GM23338 (cell line): Measurements from ENCODE around the gene BEST1. TPM values are rescaled to one million over a fixed set of nuclear protein-coding genes. Genes with fewer than 3 reads are reported as not detected.

Experiments used
- ATAC-seq: fragments of 200-7000 bp; cut with Tn5 transposase; 3 replicates; pipeline ENCODE4 v1.9.1; 2020
- DNase-seq: peaks from one replicate; pipeline ENCODE4 v3.0.0-alpha.2; 2015; ENCODE audit warnings: low spot score
- H2AFZ ChIP-seq: fragments of 200-600 bp; sonication (generic); 2 replicates; pipeline ENCODE4 v1.8.0; 2016; ENCODE audit warnings: antibody characterized with exemption, mild to moderate bottlenecking, moderate library complexity
- H3F3A ChIP-seq: fragments of 200-600 bp; sonication (generic); replicated peaks from 2 replicates; pipeline ENCODE4 v1.8.0; 2017; ENCODE audit warnings: antibody characterized with exemption, mixed run types, low read depth
- H3K27ac ChIP-seq: fragments of 200-600 bp; sonication (generic); 2 replicates; pipeline ENCODE4 v1.6.1; 2016; ENCODE audit warnings: low read depth
- H3K27me3 ChIP-seq: fragments of 200-600 bp; sonication (generic); 2 replicates; pipeline ENCODE4 v1.8.0; 2016; ENCODE audit warnings: mild to moderate bottlenecking, mixed run types, moderate library complexity; ENCODE audit not compliant: insufficient read depth
- H3K36me3 ChIP-seq: fragments of 200-600 bp; sonication (generic); 2 replicates; pipeline ENCODE4 v1.8.0; 2016; ENCODE audit warnings: mild to moderate bottlenecking; ENCODE audit not compliant: insufficient read depth
- H3K4me1 ChIP-seq: fragments of 200-600 bp; sonication (generic); 2 replicates; pipeline ENCODE4 v1.8.0; 2016; ENCODE audit warnings: mild to moderate bottlenecking, moderate library complexity; ENCODE audit not compliant: insufficient read depth
- H3K4me2 ChIP-seq: fragments of 200-600 bp; sonication (generic); 2 replicates; pipeline ENCODE4 v1.7.1; 2017; ENCODE audit warnings: mixed run types
- H3K4me3 ChIP-seq: fragments of 200-600 bp; sonication (generic); 2 replicates; pipeline ENCODE4 v1.6.1; 2016; ENCODE audit warnings: mixed run types
- H3K79me2 ChIP-seq: fragments of 200-600 bp; sonication (generic); replicated peaks from 2 replicates; pipeline ENCODE4 v1.8.0; 2017; ENCODE audit warnings: mild to moderate bottlenecking; ENCODE audit not compliant: insufficient read depth
- H3K9me2 ChIP-seq: fragments of 200-600 bp; sonication (generic); 2 replicates; pipeline ENCODE4 v1.8.0; 2017; ENCODE audit not compliant: insufficient read depth
- H4K20me1 ChIP-seq: fragments of 200-600 bp; sonication (generic); replicated peaks from 2 replicates; pipeline ENCODE4 v1.8.0; 2017; ENCODE audit warnings: mild to moderate bottlenecking; ENCODE audit not compliant: insufficient read depth
- H3K27ac Mint-ChIP-seq: 2 replicates; pipeline ENCODE4 v1.8.0; 2020; ENCODE audit warnings: inconsistent platforms, mild to moderate bottlenecking, moderate library complexity, mixed read lengths
- H3K27me3 Mint-ChIP-seq: 3 replicates; pipeline ENCODE4 v1.8.0; 2022; ENCODE audit warnings: low read depth, mild to moderate bottlenecking, moderate library complexity, mixed read lengths, inconsistent platforms; ENCODE audit not compliant: insufficient read depth, poor library complexity
- H3K36me3 Mint-ChIP-seq: 3 replicates; pipeline ENCODE4 v1.8.0; 2021; ENCODE audit warnings: low read depth, mild to moderate bottlenecking, inconsistent platforms, moderate library complexity, mixed read lengths
- H3K4me1 Mint-ChIP-seq: 3 replicates; pipeline ENCODE4 v1.8.0; 2020; ENCODE audit warnings: mild to moderate bottlenecking, inconsistent platforms, mixed read lengths
- H3K4me3 Mint-ChIP-seq: 3 replicates; pipeline ENCODE4 v1.8.0; 2021; ENCODE audit warnings: moderate library complexity, mild to moderate bottlenecking, inconsistent platforms, mixed read lengths
- H3K9me3 Mint-ChIP-seq: 3 replicates; pipeline ENCODE4 v1.8.0; 2020; ENCODE audit warnings: moderate library complexity, mild to moderate bottlenecking, inconsistent platforms, mixed read lengths
- CREB1 ChIP-seq: fragments of 250-450 bp; sonication (Bioruptor Pico); IDR thresholded peaks from 2 replicates; pipeline ENCODE4 v1.5.0; 2020; ENCODE audit warnings: low read depth, mild to moderate bottlenecking, moderate library complexity
- EZH2 ChIP-seq: fragments of 200-600 bp; sonication (generic); IDR thresholded peaks from one replicate; pipeline ENCODE4 v1.8.0; 2017; ENCODE audit warnings: antibody characterized with exemption, mild to moderate bottlenecking, low read depth; ENCODE audit not compliant: unreplicated experiment
- POLR2AphosphoS5 ChIP-seq: IDR thresholded peaks from 2 replicates; pipeline ENCODE4 v1.6.1; 2016; ENCODE audit warnings: antibody characterized with exemption, low read depth
- polyA plus RNA-seq: library from polyadenylated mRNA; unstranded; fragments of >200 nt; fragmentation: Nextera tagmentation; extraction: Ambion mirVana; gene quantifications from 2 replicates; pipeline ENCODE4 v1.2.1, GENCODE V29; 2016
- total RNA-seq: library from RNA; depleted of rRNA; stranded (reverse); fragments of >200 nt; shearing (Covaris generic); gene quantifications from 2 replicates; pipeline ENCODE4 v1.2.3, GENCODE V29; 2014
- TF ChIP-seq, protein P1 (sequence below): IDR thresholded peaks from one replicate; pipeline ENCODE4 v1.6.1; 2018; ENCODE audit warnings: antibody characterized with exemption; ENCODE audit not compliant: unreplicated experiment
- TF ChIP-seq, protein P2 (sequence below): IDR thresholded peaks from 2 replicates; pipeline ENCODE4 v1.6.1; 2016; ENCODE audit warnings: antibody characterized with exemption

Gene BEST1
- total and polyA plus RNA-seq, 2 experiments from 2014 or later, result 0.35 to 0.44 TPM

DNA sequence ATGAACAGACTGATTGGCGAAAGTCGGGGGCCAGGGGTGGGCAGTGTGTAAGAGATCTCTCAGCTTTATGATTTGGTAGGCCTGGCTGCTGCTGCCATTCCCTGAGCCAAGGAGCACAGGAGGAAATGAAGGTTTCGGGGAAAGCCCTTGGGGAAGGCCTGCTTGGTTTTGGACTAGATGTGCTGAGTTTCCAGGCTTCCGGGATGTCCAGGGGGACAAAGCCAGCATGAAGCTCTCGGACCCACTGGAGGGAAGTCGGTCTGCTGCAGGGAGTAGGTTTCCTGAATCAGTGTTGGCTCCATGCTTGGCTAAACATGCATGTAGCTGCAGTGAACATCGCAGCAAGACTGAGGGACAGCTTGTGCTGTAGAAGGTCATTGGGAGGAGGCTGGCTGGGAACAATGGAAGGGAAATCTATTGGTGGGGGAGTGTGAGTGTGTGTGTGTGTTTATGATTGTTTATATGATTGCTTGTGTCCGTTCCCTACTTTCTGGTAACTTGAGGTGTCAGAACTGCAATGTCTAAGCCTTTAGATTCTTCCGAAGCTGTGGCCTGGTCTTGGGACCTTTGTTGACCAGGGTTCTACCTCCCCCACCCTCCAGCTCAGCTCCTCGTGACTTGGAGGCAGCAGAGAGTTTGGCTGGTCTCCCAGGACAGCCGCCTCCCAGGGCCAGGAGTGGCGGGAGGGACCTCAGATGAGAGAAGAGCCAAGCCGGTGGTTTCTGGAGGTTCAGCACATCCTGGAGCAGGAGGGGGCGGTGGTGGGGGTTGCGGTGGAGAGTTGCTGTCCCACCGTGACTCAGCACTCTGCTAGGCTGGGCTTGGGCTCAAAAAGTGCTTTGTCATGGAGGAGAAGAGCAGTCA, 21.3 kb downstream of the BEST1 start:
- peaks cover 49% of the 10 kb centered on the region for H3K4me1 Mint-ChIP-seq
- peak overlapping the region; percentile 1; the same call in 1 of the 3 replicates for H3K4me3 Mint-ChIP-seq
- peaks cover 39% of the 10 kb centered on the region for H3K4me1 ChIP-seq
- H3K9me2 ChIP-seq, result 0 out of 2 replicates have a peak, but pooled peaks cover 4% of the 10 kb centered on the region
- H3K27ac ChIP-seq, result peak overlapping the region; percentile 90
- peak overlapping the region; percentile 25; the same call in 1 of the 2 replicates for H3K4me3 ChIP-seq
- H4K20me1 ChIP-seq, result peaks cover 5% of the 10 kb centered on the region
- DNase-seq (peak; percentile 98), ATAC-seq (peak; percentile 53)
- H3K27ac Mint-ChIP-seq, result peak overlapping the region; percentile 94
- peaks cover 24% of the 10 kb centered on the region for H3K79me2 ChIP-seq
- H3K9me3 Mint-ChIP-seq, result no peaks in the 10 kb centered on the region
- peak; percentile 66 for TF ChIP-seq POLR2AphosphoS5
- TF ChIP-seq, protein P1, sequence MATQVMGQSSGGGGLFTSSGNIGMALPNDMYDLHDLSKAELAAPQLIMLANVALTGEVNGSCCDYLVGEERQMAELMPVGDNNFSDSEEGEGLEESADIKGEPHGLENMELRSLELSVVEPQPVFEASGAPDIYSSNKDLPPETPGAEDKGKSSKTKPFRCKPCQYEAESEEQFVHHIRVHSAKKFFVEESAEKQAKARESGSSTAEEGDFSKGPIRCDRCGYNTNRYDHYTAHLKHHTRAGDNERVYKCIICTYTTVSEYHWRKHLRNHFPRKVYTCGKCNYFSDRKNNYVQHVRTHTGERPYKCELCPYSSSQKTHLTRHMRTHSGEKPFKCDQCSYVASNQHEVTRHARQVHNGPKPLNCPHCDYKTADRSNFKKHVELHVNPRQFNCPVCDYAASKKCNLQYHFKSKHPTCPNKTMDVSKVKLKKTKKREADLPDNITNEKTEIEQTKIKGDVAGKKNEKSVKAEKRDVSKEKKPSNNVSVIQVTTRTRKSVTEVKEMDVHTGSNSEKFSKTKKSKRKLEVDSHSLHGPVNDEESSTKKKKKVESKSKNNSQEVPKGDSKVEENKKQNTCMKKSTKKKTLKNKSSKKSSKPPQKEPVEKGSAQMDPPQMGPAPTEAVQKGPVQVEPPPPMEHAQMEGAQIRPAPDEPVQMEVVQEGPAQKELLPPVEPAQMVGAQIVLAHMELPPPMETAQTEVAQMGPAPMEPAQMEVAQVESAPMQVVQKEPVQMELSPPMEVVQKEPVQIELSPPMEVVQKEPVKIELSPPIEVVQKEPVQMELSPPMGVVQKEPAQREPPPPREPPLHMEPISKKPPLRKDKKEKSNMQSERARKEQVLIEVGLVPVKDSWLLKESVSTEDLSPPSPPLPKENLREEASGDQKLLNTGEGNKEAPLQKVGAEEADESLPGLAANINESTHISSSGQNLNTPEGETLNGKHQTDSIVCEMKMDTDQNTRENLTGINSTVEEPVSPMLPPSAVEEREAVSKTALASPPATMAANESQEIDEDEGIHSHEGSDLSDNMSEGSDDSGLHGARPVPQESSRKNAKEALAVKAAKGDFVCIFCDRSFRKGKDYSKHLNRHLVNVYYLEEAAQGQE, result peak; percentile 21
- TF ChIP-seq EZH2, result no peak
- TF ChIP-seq CREB1 (CRISPR knock-in tag), result 0 out of 2 replicates have a peak, but pooled peaks have one; percentile 5
- 0 out of 2 replicates have a peak overlapping the region, but pooled peaks have one; percentile 47 for H2AFZ ChIP-seq
- H3K36me3 ChIP-seq, result peaks cover 1% of the 10 kb centered on the region; the same call in 1 of the 2 replicates
- no peaks in the 10 kb centered on the region for H3K27me3 ChIP-seq
- peaks cover 5% of the 10 kb centered on the region for H3K36me3 Mint-ChIP-seq
- 0 out of 2 replicates have a peak, but pooled peaks cover 10% of the 10 kb centered on the region for H3F3A ChIP-seq
- peaks cover 29% of the 10 kb centered on the region for H3K27me3 Mint-ChIP-seq
- H3K4me2 ChIP-seq, result peak overlapping the region; percentile 63

GRCh38 chr11:61972112-61972671, 22.0 kb downstream of the BEST1 start:
- Mint-ChIP-seq H3K4me3 (no peak overlapping the region; the same call in 2 of the 3 replicates), H3K9me3 (no peaks in the 10 kb centered on the region), H3K4me1 (peaks cover 49% of the 10 kb centered on the region), H3K27me3 (peaks cover 29% of the 10 kb centered on the region), H3K36me3 (no peaks in the 10 kb centered on the region; the same call in 2 of the 3 replicates), H3K27ac (peak overlapping the region; percentile 94)
- H3K36me3 ChIP-seq, result no peaks in the 10 kb centered on the region
- peaks cover 39% of the 10 kb centered on the region for H3K4me1 ChIP-seq
- no peak overlapping the region for H3K4me3 ChIP-seq
- DNase-seq, result no peak
- H3K9me2 ChIP-seq, result 0 out of 2 replicates have a peak, but pooled peaks cover 4% of the 10 kb centered on the region
- 0 out of 2 replicates have a peak, but pooled peaks cover 6% of the 10 kb centered on the region for H3F3A ChIP-seq
- peak overlapping the region; percentile 80 for H3K27ac ChIP-seq
- no peaks in the 10 kb centered on the region for H4K20me1 ChIP-seq
- H3K79me2 ChIP-seq, result peaks cover 17% of the 10 kb centered on the region
- no peak overlapping the region for H2AFZ ChIP-seq
- peak overlapping the region; percentile 57 for H3K4me2 ChIP-seq
- peak; percentile 1; the same call in 2 of the 3 replicates for ATAC-seq
- H3K27me3 ChIP-seq, result no peaks in the 10 kb centered on the region
- TF ChIP-seq EZH2, result no peak
- TF ChIP-seq, protein P2, sequence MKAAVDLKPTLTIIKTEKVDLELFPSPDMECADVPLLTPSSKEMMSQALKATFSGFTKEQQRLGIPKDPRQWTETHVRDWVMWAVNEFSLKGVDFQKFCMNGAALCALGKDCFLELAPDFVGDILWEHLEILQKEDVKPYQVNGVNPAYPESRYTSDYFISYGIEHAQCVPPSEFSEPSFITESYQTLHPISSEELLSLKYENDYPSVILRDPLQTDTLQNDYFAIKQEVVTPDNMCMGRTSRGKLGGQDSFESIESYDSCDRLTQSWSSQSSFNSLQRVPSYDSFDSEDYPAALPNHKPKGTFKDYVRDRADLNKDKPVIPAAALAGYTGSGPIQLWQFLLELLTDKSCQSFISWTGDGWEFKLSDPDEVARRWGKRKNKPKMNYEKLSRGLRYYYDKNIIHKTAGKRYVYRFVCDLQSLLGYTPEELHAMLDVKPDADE, result no peak
- TF ChIP-seq POLR2AphosphoS5, result no peak
- TF ChIP-seq, protein P1, result no peak
- TF ChIP-seq CREB1 (CRISPR knock-in tag), result no peak
